GM18907 (cell line): ENCODE results near the gene YIPF7.

Experiments
- ATAC-seq: cut with Tn5 transposase; IDR thresholded peaks from one replicate; pipeline ENCODE4 v1.9.1; 2021; ENCODE audit warnings: mild to moderate bottlenecking, moderate library complexity; ENCODE audit not compliant: unreplicated experiment

YIPF7 gene

DNA sequence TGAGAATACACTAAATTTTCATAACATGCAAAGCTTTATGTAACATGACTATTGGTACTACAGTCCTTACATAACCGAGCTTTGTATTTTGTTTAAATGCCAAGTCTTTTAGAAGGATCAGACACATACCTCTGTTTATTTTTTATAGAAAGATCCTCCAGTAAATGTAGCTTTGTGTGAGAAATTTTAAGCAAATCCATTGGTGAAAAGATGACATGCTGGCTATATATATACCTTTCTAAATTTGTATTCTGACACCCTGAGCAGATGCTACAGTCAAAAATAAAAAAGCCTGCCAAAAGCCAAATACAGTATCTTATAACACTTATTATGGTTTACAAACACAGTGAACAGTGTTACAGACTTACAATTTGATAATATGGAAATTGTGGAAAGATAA, at the start of gene YIPF7:
Gene YIPF7 (minus strand): TSS at position 201 of the 400 bp plus-strand sequence. CDS start 1,525 bp downstream, outside the sequence.
- no peak for ATAC-seq

- no peak for ATAC-seq
Observed at GRCh38 chr4:44701037-44701436, 49.6 kb upstream of the YIPF7 start.

- ATAC-seq: no peak
Observed at GRCh38 chr4:44700427-44700826, 49.0 kb upstream of the YIPF7 start.

DNA sequence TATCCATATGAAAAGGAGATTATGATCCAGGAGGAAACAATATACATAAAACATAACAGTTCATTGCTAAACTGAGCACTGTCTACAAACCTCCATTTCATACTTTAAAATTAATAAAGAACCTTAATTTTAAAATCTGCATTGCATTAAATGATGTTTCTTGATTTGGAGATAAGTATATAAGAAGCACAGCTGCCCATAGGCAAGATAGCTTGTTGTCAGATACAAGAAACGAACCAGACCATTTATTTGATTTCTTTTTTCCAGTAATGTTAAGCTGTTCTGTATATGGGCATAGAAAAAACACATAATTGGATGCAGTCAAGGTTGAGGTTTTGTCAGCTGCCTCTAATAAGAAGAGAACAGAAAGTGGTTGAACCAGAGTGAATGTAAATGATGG, 33.2 kb upstream of the YIPF7 start:
- ATAC-seq: no peak

GRCh38 chr4:44679060-44679459, 27.6 kb upstream of the YIPF7 start:
- peak; percentile 4 for ATAC-seq

- ATAC-seq: peak; percentile 98
Observed at GRCh38 chr4:44678094-44679041, 26.9 kb upstream of the YIPF7 start, which contains the start of gene GUF1. Gene GUF1 (plus strand): TSS chr4:44678420. CDS start chr4:44678623, 203 bp downstream.

- no peak for ATAC-seq
Observed at GRCh38 chr4:44675366-44675765, 23.9 kb upstream of the YIPF7 start.

- ATAC-seq: no peak
Observed at GRCh38 chr4:44674471-44674870, 23.0 kb upstream of the YIPF7 start.

DNA sequence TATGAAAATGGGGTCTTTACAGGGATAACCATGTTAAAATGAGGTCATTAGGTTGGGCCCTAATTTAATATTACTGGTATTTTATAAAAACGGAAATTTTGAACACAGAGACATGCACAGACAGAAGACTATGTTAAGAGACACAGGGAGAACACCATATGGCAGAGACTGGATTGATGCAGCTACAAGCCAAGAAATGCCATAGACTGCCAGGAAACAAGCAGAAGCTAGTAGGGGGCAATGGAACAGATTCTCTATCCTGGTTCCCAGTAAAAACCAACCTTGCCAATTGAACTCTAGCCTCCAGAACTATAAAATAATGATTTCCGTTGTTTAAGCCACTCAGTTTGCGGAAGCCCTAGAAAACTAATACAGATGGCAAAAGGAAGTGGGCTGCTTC, 20.2 kb upstream of the YIPF7 start:
- ATAC-seq: no peak

DNA sequence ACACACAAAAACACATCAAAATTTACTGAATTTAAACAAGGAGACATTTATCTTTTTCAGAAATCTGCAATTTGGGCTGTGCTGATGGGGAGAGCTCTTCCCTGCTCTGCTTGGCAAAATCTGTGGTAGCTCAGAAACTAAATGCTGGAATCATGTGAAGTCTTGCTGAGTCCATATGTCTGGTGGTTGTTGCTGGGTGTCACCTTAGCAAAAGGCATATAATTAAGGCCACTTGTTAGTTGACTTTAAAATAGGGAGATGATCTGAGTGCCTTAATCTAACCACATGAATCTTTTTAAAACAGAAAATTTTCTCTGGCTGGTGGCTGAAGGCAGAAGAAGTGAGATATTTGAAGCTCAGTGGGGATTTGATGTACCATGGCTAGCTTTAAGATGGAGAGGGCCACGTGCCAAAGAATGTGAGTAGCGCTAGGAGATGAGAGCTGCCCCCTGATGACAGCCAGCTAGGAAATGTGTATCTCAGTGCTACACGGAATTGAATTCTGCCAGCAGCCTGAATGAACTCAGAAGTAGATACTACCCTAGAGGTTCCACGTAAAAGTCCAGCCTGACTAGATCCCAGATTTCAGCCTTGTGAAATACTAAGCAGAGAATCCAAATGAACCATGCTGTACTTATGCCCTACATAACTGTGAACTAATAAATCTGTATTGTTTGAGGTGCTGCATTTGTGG, 19.2 kb upstream of the YIPF7 start:
- no peak for ATAC-seq

GRCh38 chr4:44668526-44668925, 17.1 kb upstream of the YIPF7 start:
- no peak for ATAC-seq

- no peak for ATAC-seq
Observed at GRCh38 chr4:44663539-44664263, 12.3 kb upstream of the YIPF7 start.

- ATAC-seq: peak; percentile 59
Observed at GRCh38 chr4:44662623-44663005, 11.2 kb upstream of the YIPF7 start.

GRCh38 chr4:44661940-44662622, 10.7 kb upstream of the YIPF7 start:
- peak; percentile 11 for ATAC-seq

- no peak for ATAC-seq
Observed at GRCh38 chr4:44660396-44660795, 9.0 kb upstream of the YIPF7 start.

DNA sequence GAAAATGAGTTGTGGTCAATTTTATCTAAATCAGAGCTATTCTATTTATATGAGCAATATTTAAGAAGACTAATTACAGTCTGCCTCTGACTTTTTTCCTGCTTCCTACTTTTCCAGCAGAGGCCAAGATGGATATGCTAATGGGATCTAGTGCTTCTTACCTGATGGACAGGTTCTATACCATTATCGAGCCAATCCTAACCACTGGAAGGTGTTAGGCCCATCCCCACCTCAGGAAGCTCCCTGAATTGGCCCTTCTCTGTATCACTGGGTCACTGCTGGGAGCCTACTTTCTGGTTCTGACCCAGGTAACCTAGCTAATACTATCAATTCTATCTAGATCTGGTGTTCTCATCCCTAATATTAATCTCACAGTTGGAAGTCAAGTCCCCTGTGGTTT, 577 bp upstream of the YIPF7 start:
- no peak for ATAC-seq

GRCh38 chr4:44646151-44646550, 5.3 kb downstream of the YIPF7 start:
- no peak for ATAC-seq

- no peak for ATAC-seq
Observed at GRCh38 chr4:44638091-44638490, 13.3 kb downstream of the YIPF7 start.

DNA sequence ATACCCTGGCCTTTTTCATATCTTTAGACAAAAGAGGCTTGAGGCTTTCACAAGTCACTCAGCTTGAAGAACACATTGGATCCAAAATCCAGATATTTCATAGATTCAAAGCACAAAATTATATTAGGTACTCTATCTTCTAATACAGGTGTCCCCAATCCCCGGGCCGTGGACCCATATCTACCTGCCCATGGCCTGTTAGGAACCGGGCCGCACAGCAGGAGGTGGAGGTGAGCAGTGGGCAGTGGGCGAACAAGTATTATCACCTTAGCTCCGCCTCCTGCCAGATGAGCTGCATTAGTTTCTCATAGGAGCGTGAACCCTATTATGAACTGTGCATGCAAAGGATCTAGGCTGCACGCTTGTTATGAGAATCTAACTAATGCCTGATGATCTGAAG, 18.7 kb downstream of the YIPF7 start:
- no peak for ATAC-seq

DNA sequence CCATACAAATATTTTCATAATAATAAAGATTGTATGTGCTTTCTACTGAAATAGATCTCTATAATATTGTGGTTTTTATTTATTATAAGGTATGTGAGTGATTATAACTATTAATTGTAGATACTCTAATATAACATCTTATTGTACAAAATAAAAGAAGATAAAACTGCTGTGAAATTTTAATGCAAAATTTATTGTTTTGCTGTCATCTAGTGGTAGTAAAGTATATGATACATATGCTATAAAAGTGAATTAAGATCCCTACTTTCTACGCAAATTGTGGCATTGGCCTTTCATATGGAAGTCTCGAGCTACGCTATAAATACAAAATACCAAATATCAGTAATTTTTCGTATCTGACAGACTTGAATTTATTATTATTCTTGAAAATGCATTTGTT, 19.3 kb downstream of the YIPF7 start:
- no peak for ATAC-seq
